HG02610 (cell line): ENCODE results near the gene MPC1.
"Not testable (repeated sequence)": the region's sequence is repeated elsewhere in the genome, so short reads cannot be mapped to it uniquely, and the experiment has no call there.

Experiments
- ATAC-seq: cut with Tn5 transposase; IDR thresholded peaks from one replicate; pipeline ENCODE4 v1.9.1; 2021; ENCODE audit warnings: mild to moderate bottlenecking, moderate library complexity; ENCODE audit not compliant: unreplicated experiment

MPC1 gene

GRCh38 chr6:166348305-166348949 lies 34.3 kb downstream of the MPC1 start:
- ATAC-seq, result no peak

- no peak for ATAC-seq
Observed at GRCh38 chr6:166346965-166347364, 35.8 kb downstream of the MPC1 start.

GRCh38 chr6:166346449-166346848 lies 36.3 kb downstream of the MPC1 start:
- ATAC-seq, result no peak

- ATAC-seq, result not testable (repeated sequence)
Observed at GRCh38 chr6:166345672-166346071, 37.1 kb downstream of the MPC1 start.

- ATAC-seq, result not testable (repeated sequence)
Observed at GRCh38 chr6:166344921-166345320, 37.8 kb downstream of the MPC1 start.

GRCh38 chr6:166344240-166344639 lies 38.5 kb downstream of the MPC1 start:
- ATAC-seq, result no peak

GRCh38 chr6:166343150-166343487 lies 39.6 kb downstream of the MPC1 start:
- ATAC-seq, result peak; percentile 6

GRCh38 chr6:166342349-166343149 lies 40.2 kb downstream of the MPC1 start, which contains the start of gene SFT2D1:
Gene SFT2D1, minus strand, starts transcription at chr6:166342545. Its CDS starts 64 bp downstream, at chr6:166342481.
- ATAC-seq, result peak; percentile 90

- no peak for ATAC-seq
Observed at GRCh38 chr6:166341977-166342348, 40.8 kb downstream of the MPC1 start.

- no peak for ATAC-seq
Observed at GRCh38 chr6:166341464-166341863, 41.3 kb downstream of the MPC1 start.

GRCh38 chr6:166338854-166339253 lies 43.9 kb downstream of the MPC1 start:
- no peak for ATAC-seq

GRCh38 chr6:166336847-166337246 lies 45.9 kb downstream of the MPC1 start:
- no peak for ATAC-seq

GRCh38 chr6:166335378-166336302 lies 47.1 kb downstream of the MPC1 start:
- ATAC-seq, result peak; percentile 63

- no peak for ATAC-seq
Observed at GRCh38 chr6:166334878-166335277, 47.9 kb downstream of the MPC1 start.

- peak; percentile 78 for ATAC-seq
Observed at GRCh38 chr6:166333172-166333995, 49.4 kb downstream of the MPC1 start.

- no peak for ATAC-seq
Observed at GRCh38 chr6:166331503-166332415, 51.0 kb downstream of the MPC1 start.

GRCh38 chr6:166330612-166331011 lies 52.1 kb downstream of the MPC1 start:
- ATAC-seq, result no peak

GRCh38 chr6:166325383-166326042 lies 57.2 kb downstream of the MPC1 start:
- peak; percentile 91 for ATAC-seq

GRCh38 chr6:166323395-166323794 lies 59.3 kb downstream of the MPC1 start:
- ATAC-seq, result no peak
